SU-DHL-6 (cell line): Measurements from ENCODE around the gene CDH13.

Experiments
- H2AFZ ChIP-seq: fragments of 200-600 bp; sonication (generic); 2 replicates; pipeline ENCODE4 v1.6.1; 2014; ENCODE audit warnings: low read depth, mild to moderate bottlenecking, moderate library complexity, mixed read lengths, antibody characterized with exemption, low read length; ENCODE audit not compliant: severe bottlenecking
- H3F3A ChIP-seq: fragments of 200-600 bp; shearing (Covaris generic); 2 replicates; pipeline ENCODE4 v1.6.0; 2016; ENCODE audit warnings: antibody characterized with exemption, mild to moderate bottlenecking; ENCODE audit not compliant: insufficient read depth
- H3K27ac ChIP-seq: fragments of 200-600 bp; sonication (generic); 2 replicates; pipeline ENCODE4 v1.5.1; 2016; ENCODE audit warnings: low read depth, mild to moderate bottlenecking, low read length, moderate library complexity, mixed read lengths
- H3K27me3 ChIP-seq: fragments of 200-600 bp; sonication (generic), shearing (Covaris generic); 2 replicates; pipeline ENCODE4 v1.6.0; 2014; ENCODE audit warnings: mild to moderate bottlenecking, low read length
- H3K36me3 ChIP-seq: fragments of 200-600 bp; sonication (generic); 2 replicates; pipeline ENCODE4 v1.6.1; 2014; ENCODE audit warnings: mild to moderate bottlenecking, low read length, mixed read lengths
- H3K4me2 ChIP-seq: fragments of 300-600, 200-600 bp; shearing (Covaris generic), sonication (generic); 2 replicates; pipeline ENCODE4 v1.6.0; 2014; ENCODE audit warnings: low read length, low read depth, mild to moderate bottlenecking; ENCODE audit not compliant: poor library complexity, severe bottlenecking
- H3K4me3 ChIP-seq: fragments of 200-600 bp; sonication (generic); 2 replicates; pipeline ENCODE4 v1.5.1; 2014; ENCODE audit warnings: antibody characterized with exemption, low read length, mild to moderate bottlenecking, mixed read lengths; ENCODE audit not compliant: insufficient read depth, poor library complexity, severe bottlenecking
- H3K79me2 ChIP-seq: fragments of 200-600 bp; sonication (generic); 2 replicates; pipeline ENCODE4 v1.6.1; 2014; ENCODE audit warnings: mild to moderate bottlenecking, low read length, moderate library complexity; ENCODE audit not compliant: insufficient read depth
- H3K9ac ChIP-seq: fragments of 200-600 bp; sonication (generic); 2 replicates; pipeline ENCODE4 v1.7.0; 2014; ENCODE audit warnings: mild to moderate bottlenecking, low read length
- H3K9me2 ChIP-seq: fragments of 200-600 bp; sonication (generic); replicated peaks from 2 replicates; pipeline ENCODE4 v1.6.1; 2014; ENCODE audit warnings: low read length; ENCODE audit not compliant: insufficient read depth
- H3K9me3 ChIP-seq: fragments of 200-600 bp; sonication (generic); 2 replicates; pipeline ENCODE4 v1.6.1; 2014; ENCODE audit warnings: low read length, mixed read lengths; ENCODE audit not compliant: insufficient read depth
- H4K20me1 ChIP-seq: fragments of 200-600 bp; sonication (generic); 2 replicates; pipeline ENCODE4 v1.6.1; 2014; ENCODE audit warnings: low read depth, mild to moderate bottlenecking, antibody characterized with exemption, low read length, moderate library complexity, mixed read lengths
- EZH2phosphoT487 ChIP-seq: fragments of 200-600 bp; sonication (generic), shearing (Covaris generic); conservative IDR thresholded peaks from 2 replicates; pipeline ENCODE4 v1.6.1; 2018; ENCODE audit warnings: mild to moderate bottlenecking, antibody characterized with exemption, low read length, moderate library complexity, mixed read lengths
- TF ChIP-seq, protein P1 (sequence below): fragments of 200-600 bp; sonication (generic); IDR thresholded peaks from one replicate; pipeline ENCODE4 v1.5.1; 2017; ENCODE audit warnings: antibody characterized with exemption, mild to moderate bottlenecking, low read length, moderate library complexity; ENCODE audit not compliant: insufficient read depth, poor library complexity, severe bottlenecking

Gene CDH13

DNA sequence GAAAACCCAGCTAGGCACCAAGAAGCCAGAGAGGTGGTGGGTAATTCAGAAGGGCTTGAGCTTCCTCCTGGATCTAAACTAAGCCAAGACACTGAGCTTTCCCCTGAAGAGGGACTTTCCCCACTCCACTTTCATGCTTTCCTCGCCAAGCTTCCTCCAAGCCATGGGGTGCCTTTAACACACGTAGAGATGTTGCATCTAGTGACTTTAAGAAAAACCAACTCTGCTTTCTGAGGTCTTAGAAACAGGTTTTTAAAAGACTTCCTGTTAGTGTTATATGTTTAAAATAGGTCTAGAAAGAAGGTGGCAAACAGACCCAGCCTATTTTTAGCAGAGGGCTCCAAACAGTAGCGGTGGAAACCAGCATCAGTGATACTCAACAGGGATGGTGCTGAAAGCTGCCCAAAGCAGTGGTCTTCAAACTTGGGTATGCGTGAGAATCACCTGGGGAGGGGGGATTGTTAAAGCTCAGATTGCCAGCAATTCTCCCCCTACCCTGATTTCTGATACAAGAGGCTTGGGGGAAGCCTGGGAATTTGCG is 585.6 kb downstream of the CDH13 start:
- Histone ChIP-seq H2AFZ (no peak overlapping the region), H3K27me3 (no peaks in the 10 kb centered on the region), H4K20me1 (no peaks in the 10 kb centered on the region), H3K27ac (no peak overlapping the region), H3K79me2 (no peaks in the 10 kb centered on the region), H3F3A (no peaks in the 10 kb centered on the region), H3K36me3 (no peaks in the 10 kb centered on the region), H3K9me2 (no peaks in the 10 kb centered on the region), H3K9ac (no peak overlapping the region), H3K4me2 (no peak overlapping the region), H3K9me3 (no peaks in the 10 kb centered on the region), H3K4me3 (no peak overlapping the region)
- TF ChIP-seq EZH2phosphoT487: no peak

DNA sequence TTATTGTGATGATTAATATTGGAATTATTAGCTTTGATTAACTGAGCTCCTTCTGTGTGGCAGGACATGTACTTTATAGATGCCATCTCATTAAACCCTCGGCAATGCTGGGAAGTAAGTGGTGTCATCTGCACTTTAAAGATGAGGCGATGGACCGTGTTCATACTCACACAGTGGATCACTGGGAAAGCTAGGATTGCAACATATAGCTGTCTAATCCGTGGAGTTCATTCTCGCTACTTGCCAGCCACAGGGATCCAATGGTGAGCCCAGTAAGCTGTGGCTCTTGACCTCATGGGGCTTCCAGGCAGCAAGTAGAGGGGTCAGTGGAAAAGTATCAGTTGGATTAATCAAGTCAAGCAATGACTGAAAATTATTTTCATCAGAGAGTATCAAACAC is 587.9 kb downstream of the CDH13 start:
- no peaks in the 10 kb centered on the region for H3K9me3 ChIP-seq
- H2AFZ ChIP-seq: no peak overlapping the region
- H3K79me2 ChIP-seq: no peaks in the 10 kb centered on the region
- no peaks in the 10 kb centered on the region for H3K27me3 ChIP-seq
- H3F3A ChIP-seq: no peaks in the 10 kb centered on the region
- H3K4me2 ChIP-seq: no peak overlapping the region
- H4K20me1 ChIP-seq: no peaks in the 10 kb centered on the region
- H3K9ac ChIP-seq: no peak overlapping the region
- TF ChIP-seq EZH2phosphoT487: no peak
- TF ChIP-seq, protein P1, sequence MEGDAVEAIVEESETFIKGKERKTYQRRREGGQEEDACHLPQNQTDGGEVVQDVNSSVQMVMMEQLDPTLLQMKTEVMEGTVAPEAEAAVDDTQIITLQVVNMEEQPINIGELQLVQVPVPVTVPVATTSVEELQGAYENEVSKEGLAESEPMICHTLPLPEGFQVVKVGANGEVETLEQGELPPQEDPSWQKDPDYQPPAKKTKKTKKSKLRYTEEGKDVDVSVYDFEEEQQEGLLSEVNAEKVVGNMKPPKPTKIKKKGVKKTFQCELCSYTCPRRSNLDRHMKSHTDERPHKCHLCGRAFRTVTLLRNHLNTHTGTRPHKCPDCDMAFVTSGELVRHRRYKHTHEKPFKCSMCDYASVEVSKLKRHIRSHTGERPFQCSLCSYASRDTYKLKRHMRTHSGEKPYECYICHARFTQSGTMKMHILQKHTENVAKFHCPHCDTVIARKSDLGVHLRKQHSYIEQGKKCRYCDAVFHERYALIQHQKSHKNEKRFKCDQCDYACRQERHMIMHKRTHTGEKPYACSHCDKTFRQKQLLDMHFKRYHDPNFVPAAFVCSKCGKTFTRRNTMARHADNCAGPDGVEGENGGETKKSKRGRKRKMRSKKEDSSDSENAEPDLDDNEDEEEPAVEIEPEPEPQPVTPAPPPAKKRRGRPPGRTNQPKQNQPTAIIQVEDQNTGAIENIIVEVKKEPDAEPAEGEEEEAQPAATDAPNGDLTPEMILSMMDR: no peak
- H3K4me3 ChIP-seq: no peak overlapping the region
- H3K27ac ChIP-seq: no peak overlapping the region
- H3K9me2 ChIP-seq: no peaks in the 10 kb centered on the region
- H3K36me3 ChIP-seq: no peaks in the 10 kb centered on the region

DNA sequence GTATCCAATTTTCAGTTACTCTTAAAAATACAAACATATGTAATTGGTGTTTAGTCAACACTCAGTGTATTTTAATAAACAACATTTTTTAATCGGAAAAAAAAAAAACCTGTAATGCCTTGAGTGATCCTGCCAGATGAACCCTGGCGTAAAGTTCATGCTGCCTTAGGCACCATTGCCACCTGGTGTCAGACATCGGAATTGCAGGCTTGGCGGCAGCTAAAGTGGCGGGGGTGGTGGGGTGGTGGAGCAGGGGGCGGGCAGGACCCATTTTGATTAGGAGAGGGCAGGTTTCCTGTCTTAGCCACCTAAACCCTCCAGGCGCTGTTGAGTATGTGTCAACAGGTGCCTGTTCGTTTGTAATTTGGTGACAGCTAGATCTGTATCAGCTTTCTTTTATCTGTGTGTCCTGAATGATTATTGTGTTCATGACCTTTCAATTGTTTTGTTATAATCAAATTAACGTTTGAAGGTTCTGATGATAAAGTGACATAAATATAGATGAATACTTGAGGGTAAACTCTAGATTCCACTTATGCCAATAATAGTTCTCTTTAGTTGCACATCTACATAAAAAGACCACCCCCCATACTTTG is 588.7 kb downstream of the CDH13 start:
- Histone ChIP-seq H3K9me3 (no peaks in the 10 kb centered on the region), H3K9ac (no peak overlapping the region), H3K36me3 (no peaks in the 10 kb centered on the region), H3F3A (no peaks in the 10 kb centered on the region), H3K9me2 (no peaks in the 10 kb centered on the region), H2AFZ (no peak overlapping the region), H3K27ac (no peak overlapping the region), H3K4me3 (no peak overlapping the region), H4K20me1 (no peaks in the 10 kb centered on the region), H3K4me2 (no peak overlapping the region), H3K27me3 (no peaks in the 10 kb centered on the region), H3K79me2 (no peaks in the 10 kb centered on the region)
- TF ChIP-seq, protein P1: peak; percentile 85
- no peak for TF ChIP-seq EZH2phosphoT487

DNA sequence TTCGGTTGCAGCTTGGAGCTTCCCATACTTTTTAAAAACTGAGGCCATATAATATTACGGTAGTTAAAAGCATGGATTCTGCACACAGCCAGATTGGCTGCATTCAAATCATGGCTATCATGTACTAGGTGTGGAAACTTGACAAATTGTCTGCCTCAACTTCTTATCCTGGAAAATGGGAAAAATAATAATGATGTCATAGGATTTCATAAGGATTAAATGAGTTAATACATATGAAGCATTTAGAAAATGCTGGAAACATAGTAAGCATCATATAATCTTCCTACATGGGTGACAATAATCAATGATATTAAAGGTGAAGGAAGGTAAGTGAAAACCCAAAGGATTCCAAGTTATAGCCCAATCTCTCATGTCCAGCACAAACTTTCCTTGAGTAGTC is 592.5 kb downstream of the CDH13 start:
- H2AFZ ChIP-seq: no peak overlapping the region
- no peaks in the 10 kb centered on the region for H3F3A ChIP-seq
- H3K9me3 ChIP-seq: no peaks in the 10 kb centered on the region
- no peaks in the 10 kb centered on the region for H4K20me1 ChIP-seq
- no peaks in the 10 kb centered on the region for H3K36me3 ChIP-seq
- no peak overlapping the region for H3K9ac ChIP-seq
- no peaks in the 10 kb centered on the region for H3K9me2 ChIP-seq
- TF ChIP-seq, protein P1: no peak
- TF ChIP-seq EZH2phosphoT487: no peak
- H3K27ac ChIP-seq: no peak overlapping the region
- no peak overlapping the region for H3K4me3 ChIP-seq
- no peaks in the 10 kb centered on the region for H3K27me3 ChIP-seq
- no peaks in the 10 kb centered on the region for H3K79me2 ChIP-seq
- H3K4me2 ChIP-seq: no peak overlapping the region
